HepG2 (cell line): ENCODE measurements around the gene MAP2K1. TPM values are rescaled to one million over a fixed set of nuclear protein-coding genes. Genes with fewer than 3 reads are reported as not detected.
A peak's percentile ranks its signal among the peaks of the same experiment; 100 is the strongest.

ENCODE experiments used
- JARID2 ChIP-seq: sonication (generic); formaldehyde crosslinking; IDR thresholded peaks from 2 replicates; pipeline ENCODE4 v1.8.1; 2023; ENCODE audit warnings: missing genetic modification reagents, inconsistent platforms; ENCODE audit not compliant: insufficient replicate concordance
- KLF12 ChIP-seq: sonication (generic); formaldehyde crosslinking; IDR thresholded peaks from 2 replicates; pipeline ENCODE4 v1.4.0; 2020; ENCODE audit warnings: missing genetic modification reagents, borderline replicate concordance
- TRIM24 ChIP-seq: sonication (generic); formaldehyde crosslinking; IDR thresholded peaks from 2 replicates; pipeline ENCODE4 v1.8.0; 2022; ENCODE audit warnings: mild to moderate bottlenecking, missing genetic modification reagents
- ZNF143 ChIP-seq: sonication (generic); formaldehyde crosslinking; IDR thresholded peaks from 2 replicates; pipeline ENCODE4 v1.4.0; 2020; ENCODE audit warnings: missing genetic modification reagents
- ZNF772 ChIP-seq: sonication (generic); formaldehyde crosslinking; IDR thresholded peaks from 2 replicates; pipeline ENCODE4 v1.5.0; 2020; ENCODE audit warnings: mild to moderate bottlenecking, missing genetic modification reagents
- ZSCAN21 ChIP-seq: sonication (generic); formaldehyde crosslinking; IDR thresholded peaks from 2 replicates; pipeline ENCODE4 v1.8.0; 2022; ENCODE audit warnings: mild to moderate bottlenecking, missing genetic modification reagents, moderate library complexity, borderline replicate concordance
- polyA plus RNA-seq, 8 experiments: library from polyadenylated mRNA; depleted of rRNA in 3 of 8; stranded (reverse) in 7 of 8; unstranded in 1 of 8; fragments of >200 nt; fragmentation: Illumina TruSeq in 4 of 8; extraction: Trizol in 4 of 8; gene quantifications; 2 replicates each; pipeline versions ENCODE4 v1.2.1 to v1.2.3, GENCODE V29; 2011 to 2016; ENCODE audit warnings: low read depth in 4 of 8, missing spikeins in 1 of 8, mixed read lengths in 1 of 8; ENCODE audit not compliant: insufficient read depth in 1 of 8
- total RNA-seq, 5 experiments: library from RNA; depleted of rRNA; stranded (reverse); fragments of >200 nt; fragmentation: Illumina TruSeq; extraction: Trizol; gene quantifications; 2 replicates each; pipeline ENCODE4 v1.2.3, GENCODE V29; 2016; ENCODE audit warnings: low read depth in 1 of 5
- TF ChIP-seq, protein P1 (sequence below): sonication (generic); formaldehyde crosslinking; IDR thresholded peaks from 2 replicates; pipeline ENCODE4 v1.4.0; 2020; ENCODE audit warnings: mild to moderate bottlenecking, missing genetic modification reagents, borderline replicate concordance

Gene MAP2K1
- total and polyA plus RNA-seq, 2 of the 13 experiments (the other 11 are each of a cell fraction or from before 2014, with no cell fraction given): 24.1 to 49.2 TPM

GRCh38 chr15:66497502-66498455, 111.1 kb downstream of the MAP2K1 start, which contains the start of gene SNAPC5 (continued):
- peak; percentile 80 for TF ChIP-seq ZSCAN21 (CRISPR knock-in tag)
- TF ChIP-seq TRIM24 (CRISPR knock-in tag): no peak
- TF ChIP-seq ZNF143 (CRISPR knock-in tag): 0 out of 2 replicates have a peak, but pooled peaks have one; percentile 27
- TF ChIP-seq, protein P1, sequence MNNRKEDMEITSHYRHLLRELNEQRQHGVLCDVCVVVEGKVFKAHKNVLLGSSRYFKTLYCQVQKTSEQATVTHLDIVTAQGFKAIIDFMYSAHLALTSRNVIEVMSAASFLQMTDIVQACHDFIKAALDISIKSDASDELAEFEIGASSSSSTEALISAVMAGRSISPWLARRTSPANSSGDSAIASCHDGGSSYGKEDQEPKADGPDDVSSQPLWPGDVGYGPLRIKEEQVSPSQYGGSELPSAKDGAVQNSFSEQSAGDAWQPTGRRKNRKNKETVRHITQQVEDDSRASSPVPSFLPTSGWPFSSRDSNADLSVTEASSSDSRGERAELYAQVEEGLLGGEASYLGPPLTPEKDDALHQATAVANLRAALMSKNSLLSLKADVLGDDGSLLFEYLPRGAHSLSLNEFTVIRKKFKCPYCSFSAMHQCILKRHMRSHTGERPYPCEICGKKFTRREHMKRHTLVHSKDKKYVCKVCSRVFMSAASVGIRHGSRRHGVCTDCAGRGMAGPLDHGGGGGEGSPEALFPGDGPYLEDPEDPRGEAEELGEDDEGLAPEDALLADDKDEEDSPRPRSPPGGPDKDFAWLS (CRISPR knock-in tag): no peak
- no peak; the same call in 1 of the 2 replicates for TF ChIP-seq KLF12 (CRISPR knock-in tag)
- peak; percentile 39; the same call in 1 of the 2 replicates for TF ChIP-seq ZNF772 (CRISPR knock-in tag)
- no peak for TF ChIP-seq JARID2 (CRISPR knock-in tag)
